H54 (cell line): Measurements from ENCODE around the gene GKAP1.
"Not testable (repeated sequence)": the region's sequence is repeated elsewhere in the genome, so short reads cannot be mapped to it uniquely, and the experiment has no call there.

ENCODE experiments used
- DNase-seq: peaks from one replicate; pipeline ENCODE4 v3.0.0; 2011; ENCODE audit warnings: low spot score, mixed read lengths; ENCODE audit not compliant: insufficient read length
- FAIRE-seq: peaks from 3 replicates; lab custom pipeline; 2011; peaks lifted over from hg19 to GRCh38; lab: Jason Lieb, UNC
- POLR2A ChIP-seq: IDR thresholded peaks from 2 replicates; pipeline ENCODE4 v1.6.1; 2011; ENCODE audit warnings: low read depth, mild to moderate bottlenecking, low read length

GKAP1 gene

GRCh38 chr9:83817356-83818278, at the start of gene GKAP1:
Gene GKAP1, minus strand, starts transcription at chr9:83817769. Its CDS starts 11,252 bp downstream, at chr9:83806517.
- DNase-seq = peak; percentile 82
- FAIRE-seq = peak; percentile 83
- TF ChIP-seq POLR2A = peak; percentile 12

DNA sequence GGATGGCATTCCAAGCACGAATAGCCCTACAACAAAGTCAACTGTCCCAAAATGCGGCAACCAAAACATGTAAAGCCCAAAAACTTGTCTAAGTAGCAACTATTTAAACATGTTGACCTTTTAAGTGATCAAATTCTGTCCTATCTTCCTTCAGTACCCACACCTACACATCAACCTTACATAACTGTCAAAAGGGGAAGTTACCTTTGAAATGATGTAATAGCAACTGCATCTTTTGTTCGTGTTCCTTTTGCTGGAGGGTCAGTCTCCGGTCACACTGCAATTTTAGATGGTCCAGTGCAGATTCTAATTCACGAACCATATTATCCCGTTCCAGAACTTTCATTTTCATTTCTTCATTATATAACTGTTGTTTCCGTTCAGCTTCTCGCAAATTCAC, 32.3 kb upstream of the GKAP1 start:
- not testable (repeated sequence) for DNase-seq
- FAIRE-seq = peak; percentile 55

DNA sequence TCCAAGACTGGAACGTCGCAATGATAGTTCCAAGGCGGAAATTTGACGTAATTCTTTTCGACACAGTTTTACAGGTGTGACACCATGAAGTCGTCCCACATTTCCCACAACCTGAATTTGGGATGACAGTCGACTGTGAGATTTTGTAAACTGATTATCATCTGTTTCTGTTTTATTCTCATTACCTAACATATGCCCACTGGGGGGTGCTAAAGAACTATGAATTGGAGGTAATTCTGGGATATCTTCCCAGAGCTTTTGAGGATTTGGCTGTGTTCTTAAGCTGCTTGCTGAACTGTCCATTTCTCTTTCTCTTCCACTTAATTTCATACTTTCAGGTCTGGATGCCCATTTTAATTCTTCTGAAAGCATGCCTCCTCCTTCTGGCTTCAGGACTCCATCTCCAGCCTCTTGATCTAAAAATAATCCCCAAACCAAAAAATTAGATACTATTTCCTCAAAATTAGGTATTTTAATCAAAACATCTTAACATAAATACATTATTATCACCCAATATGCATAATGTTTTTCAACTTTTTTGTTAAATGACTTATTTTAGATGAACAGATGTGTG, 19.6 kb upstream of the GKAP1 start:
- FAIRE-seq = peak; percentile 100
- DNase-seq = not testable (repeated sequence)

GRCh38 chr9:83830426-83831071, 13.0 kb upstream of the GKAP1 start:
- DNase-seq, FAIRE-seq: not testable (repeated sequence)

- FAIRE-seq (peak; percentile 96), DNase-seq (peak; percentile 57)
Observed at GRCh38 chr9:83824986-83825623, 7.5 kb upstream of the GKAP1 start.

DNA sequence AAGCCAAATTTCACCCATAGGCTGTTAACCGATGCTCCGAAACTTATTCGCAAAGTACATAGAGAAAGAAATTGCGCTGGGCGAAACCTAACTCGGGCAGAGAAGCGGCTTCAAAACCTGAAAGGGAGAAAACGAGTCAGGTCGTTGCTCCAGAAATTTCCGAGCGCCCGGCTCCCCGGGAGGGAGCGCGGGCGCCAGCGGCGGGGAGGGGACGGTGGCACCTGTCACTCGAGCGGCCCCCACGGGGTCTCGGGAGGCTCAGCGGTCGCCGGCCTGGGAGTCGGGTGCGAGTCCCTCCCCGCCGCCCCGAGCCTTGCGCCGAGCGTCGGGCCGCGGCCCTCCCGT, 586 bp downstream of the GKAP1 start:
- DNase-seq, FAIRE-seq: not testable (repeated sequence)

- FAIRE-seq, DNase-seq: not testable (repeated sequence)
Observed at GRCh38 chr9:83815120-83815519, 2.4 kb downstream of the GKAP1 start.

GRCh38 chr9:83809213-83809612, 8.4 kb downstream of the GKAP1 start:
- not testable (repeated sequence) for DNase-seq, FAIRE-seq

GRCh38 chr9:83804454-83804853, 13.1 kb downstream of the GKAP1 start:
- not testable (repeated sequence) for DNase-seq, FAIRE-seq

DNA sequence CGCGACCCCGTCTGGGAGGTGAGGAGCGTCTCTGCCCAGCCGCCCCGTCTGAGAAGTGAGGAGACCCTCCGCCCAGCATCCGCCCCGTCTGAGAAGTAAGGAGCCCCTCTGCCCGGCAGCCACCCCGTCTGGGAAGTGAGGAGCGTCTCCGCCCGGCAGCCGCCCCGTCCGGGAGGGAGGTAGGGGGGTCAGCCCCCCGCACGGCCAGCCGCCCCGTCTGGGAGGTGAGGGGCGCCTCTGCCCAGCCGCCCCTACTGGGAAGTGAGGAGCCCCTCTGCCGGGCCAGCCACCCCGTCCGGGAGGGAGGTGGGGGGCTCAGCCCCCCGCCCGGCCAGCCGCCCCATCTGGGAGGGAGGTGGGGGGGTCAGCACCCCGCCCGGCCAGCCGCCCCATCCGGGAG, 13.6 kb downstream of the GKAP1 start:
- FAIRE-seq, DNase-seq: not testable (repeated sequence)

DNA sequence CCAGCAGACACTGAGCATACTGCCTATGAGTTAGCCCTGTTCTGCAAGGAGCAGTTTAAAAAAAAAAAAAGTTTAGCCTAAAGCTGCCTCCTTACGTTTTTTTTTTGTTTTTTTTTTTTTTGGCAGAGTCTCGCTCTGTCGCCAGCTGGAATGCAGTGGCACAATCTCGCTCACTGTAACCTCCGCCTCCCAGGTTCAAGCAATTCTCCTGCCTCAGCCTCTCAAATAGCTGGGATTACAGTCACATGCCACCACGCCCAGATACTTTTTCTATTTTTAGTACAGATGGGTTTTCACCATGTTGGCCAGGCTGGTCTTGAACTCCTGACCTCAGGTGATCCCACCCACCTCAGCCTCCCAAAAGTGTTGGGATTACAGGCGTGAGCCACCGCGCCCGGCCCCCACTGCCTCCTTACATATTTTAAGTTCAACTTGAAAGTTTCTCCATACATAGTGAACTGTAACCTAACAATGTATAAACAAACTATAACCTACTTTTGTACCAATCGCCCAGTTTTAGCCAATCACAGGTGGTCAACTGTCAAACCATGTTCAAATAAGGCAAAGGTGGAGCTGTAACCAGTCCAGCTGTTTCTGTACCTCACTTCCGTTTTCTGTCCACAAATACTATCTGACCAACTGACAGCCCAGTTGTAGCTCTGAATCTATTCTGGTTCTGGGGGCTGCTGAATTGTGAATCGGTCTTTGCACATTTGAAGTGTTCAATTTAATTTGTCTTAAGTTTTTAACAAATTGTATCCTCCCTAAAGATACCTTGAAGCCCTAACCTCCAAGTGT, 17.1 kb downstream of the GKAP1 start:
- DNase-seq = no peak
- FAIRE-seq = peak; percentile 15
- no peak for TF ChIP-seq POLR2A

GRCh38 chr9:83794051-83794450, 23.5 kb downstream of the GKAP1 start:
- no peak for DNase-seq
- TF ChIP-seq POLR2A = no peak
- FAIRE-seq = no peak

- DNase-seq (no peak), FAIRE-seq (peak; percentile 58)
- no peak for TF ChIP-seq POLR2A
Observed at GRCh38 chr9:83792746-83793145, 24.8 kb downstream of the GKAP1 start.

GRCh38 chr9:83778164-83778563, 39.4 kb downstream of the GKAP1 start:
- DNase-seq (no peak), FAIRE-seq (peak; percentile 30)
- no peak for TF ChIP-seq POLR2A
